Measurements from ENCODE around the gene FAAH. TPM values are rescaled to one million over a fixed set of nuclear protein-coding genes. Genes with fewer than 3 reads are reported as not detected.

The FAAH gene
- total RNA-seq, 2 donors from 2014 or later, result 14.1 to 21.9 TPM

- Histone ChIP-seq H3K4me1 (ENCODE audit: control insufficient read depth in 1 of 2, low read depth in 2 of 2) (no peaks in the 10 kb centered on the region), H3K27ac (no peak overlapping the region), H3K4me3 (no peak overlapping the region), H3K9me3 (no peaks in the 10 kb centered on the region), H3K27me3 (replicated peaks; ENCODE audit: insufficient read depth) (no peaks in the 10 kb centered on the region), H3K36me3 (no peaks in the 10 kb centered on the region)
- DNase-seq (ENCODE audit: low spot score) (no peak), ATAC-seq (ENCODE audit: insufficient number of reproducible peaks, low FRiP score, low read depth) (no peak)
- TF ChIP-seq CTCF (IDR thresholded peaks at IDR 0.05), result no peak
Measured at GRCh38 chr1:46422261-46422871, 28.2 kb downstream of the FAAH start.

- Histone ChIP-seq H3K27me3 (replicated peaks; ENCODE audit: insufficient read depth) (no peaks in the 10 kb centered on the region), H3K4me1 (ENCODE audit: control insufficient read depth in 1 of 2, low read depth in 2 of 2) (no peaks in the 10 kb centered on the region), H3K36me3 (no peaks in the 10 kb centered on the region), H3K4me3 (no peak overlapping the region), H3K27ac (no peak overlapping the region), H3K9me3 (no peaks in the 10 kb centered on the region)
- TF ChIP-seq CTCF (IDR thresholded peaks at IDR 0.05), result no peak
- ATAC-seq (ENCODE audit: insufficient number of reproducible peaks, low FRiP score, low read depth) (no peak), DNase-seq (ENCODE audit: low spot score) (no peak)
Measured at GRCh38 chr1:46423574-46424240, 29.6 kb downstream of the FAAH start.

- DNase-seq (ENCODE audit: low spot score) (no peak), ATAC-seq (ENCODE audit: insufficient number of reproducible peaks, low FRiP score, low read depth) (no peak)
- no peaks in the 10 kb centered on the region for H3K9me3 ChIP-seq
- H3K36me3 ChIP-seq, result no peaks in the 10 kb centered on the region
- TF ChIP-seq CTCF (IDR thresholded peaks at IDR 0.05), result no peak
- no peaks in the 10 kb centered on the region for H3K4me1 ChIP-seq (ENCODE audit: control insufficient read depth in 1 of 2, low read depth in 2 of 2)
- no peaks in the 10 kb centered on the region for H3K27me3 ChIP-seq (replicated peaks; ENCODE audit: insufficient read depth)
- no peak overlapping the region for H3K27ac ChIP-seq
- H3K4me3 ChIP-seq, result no peak overlapping the region
Measured at GRCh38 chr1:46424730-46425129, 30.6 kb downstream of the FAAH start.

- Histone ChIP-seq H3K27ac (no peak overlapping the region), H3K4me1 (ENCODE audit: control insufficient read depth in 1 of 2, low read depth in 2 of 2) (no peaks in the 10 kb centered on the region), H3K36me3 (no peaks in the 10 kb centered on the region), H3K4me3 (no peak overlapping the region), H3K9me3 (no peaks in the 10 kb centered on the region), H3K27me3 (replicated peaks; ENCODE audit: insufficient read depth) (no peaks in the 10 kb centered on the region)
- ATAC-seq (ENCODE audit: insufficient number of reproducible peaks, low FRiP score, low read depth), result no peak
- DNase-seq (ENCODE audit: low spot score), result no peak
- TF ChIP-seq CTCF (IDR thresholded peaks at IDR 0.05), result no peak
Measured at GRCh38 chr1:46425726-46426125, 31.6 kb downstream of the FAAH start.

GRCh38 chr1:46427541-46427940 is 33.4 kb downstream of the FAAH start:
- Histone ChIP-seq H3K4me3 (no peak overlapping the region), H3K4me1 (ENCODE audit: control insufficient read depth in 1 of 2, low read depth in 2 of 2) (no peaks in the 10 kb centered on the region), H3K36me3 (no peaks in the 10 kb centered on the region), H3K9me3 (no peaks in the 10 kb centered on the region), H3K27ac (no peak overlapping the region), H3K27me3 (replicated peaks; ENCODE audit: insufficient read depth) (no peaks in the 10 kb centered on the region)
- no peak for TF ChIP-seq CTCF (IDR thresholded peaks at IDR 0.05)
- DNase-seq (ENCODE audit: low spot score) (no peak), ATAC-seq (ENCODE audit: insufficient number of reproducible peaks, low FRiP score, low read depth) (no peak)

All from thoracic aorta (tissue), 2 donors.